Liver (tissue), 9 donors: ENCODE results near the gene RASSF9. TPM values are rescaled to one million over a fixed set of nuclear protein-coding genes. Genes with fewer than 3 reads are reported as not detected.

Source experiments
- DNase-seq: peaks from one replicate; pipeline ENCODE4 v3.0.0-alpha.2; 2017; ENCODE audit warnings: low spot score
- H3K27ac ChIP-seq, 2 donors: one replicate each; pipeline ENCODE4 v1.7.0; 2013; ENCODE audit warnings: inconsistent platforms in 2 of 2, low read length in 2 of 2, control low read depth in 1 of 2, low read depth in 1 of 2, mild to moderate bottlenecking in 1 of 2
- H3K27me3 ChIP-seq, 4 donors: one replicate each; pipeline versions ENCODE4 v1.6.1 to v1.7.0; 2013; ENCODE audit warnings: low read length in 3 of 4, inconsistent platforms in 1 of 4, mild to moderate bottlenecking in 1 of 4, moderate library complexity in 1 of 4; ENCODE audit not compliant: control insufficient read depth in 4 of 4, insufficient read depth in 4 of 4
- H3K36me3 ChIP-seq, 4 donors: one replicate each; pipeline versions ENCODE4 v1.6.1 to v1.7.0; 2013; ENCODE audit warnings: low read length in 3 of 4, mild to moderate bottlenecking in 3 of 4, low read depth in 1 of 4, moderate library complexity in 1 of 4; ENCODE audit not compliant: control insufficient read depth in 4 of 4, insufficient read depth in 3 of 4
- H3K4me1 ChIP-seq, 4 donors: one replicate each; pipeline versions ENCODE4 v1.6.1 to v1.7.0; 2013; ENCODE audit warnings: low read length in 3 of 4, mild to moderate bottlenecking in 3 of 4, moderate library complexity in 1 of 4; ENCODE audit not compliant: control insufficient read depth in 4 of 4, insufficient read depth in 4 of 4
- H3K4me3 ChIP-seq, 3 donors: one replicate each; pipeline versions ENCODE4 v1.6.1 to v1.7.0; 2013; ENCODE audit warnings: low read length in 3 of 3, control low read depth in 1 of 3, low read depth in 1 of 3, mild to moderate bottlenecking in 1 of 3
- H3K9ac ChIP-seq, 2 donors: one replicate each; pipeline ENCODE4 v1.7.0; 2013; ENCODE audit warnings: low read length in 2 of 2, mild to moderate bottlenecking in 2 of 2, moderate library complexity in 2 of 2, control low read depth in 1 of 2, low read depth in 1 of 2
- H3K9me3 ChIP-seq, 4 donors: one replicate each; pipeline versions ENCODE4 v1.6.1 to v1.7.0; 2013; ENCODE audit warnings: low read length in 3 of 4; ENCODE audit not compliant: control insufficient read depth in 4 of 4
- EGR1 ChIP-seq, 2 donors: IDR thresholded peaks; 2 replicates each; pipeline ENCODE4 v1.6.1; 2016 to 2018; ENCODE audit warnings: antibody characterized with exemption in 2 of 2, low read depth in 2 of 2
- FOXA1 ChIP-seq: IDR thresholded peaks from 2 replicates; pipeline ENCODE4 v1.6.1; 2016; ENCODE audit warnings: antibody characterized with exemption
- FOXA2 ChIP-seq: IDR thresholded peaks from 2 replicates; pipeline ENCODE4 v1.6.1; 2016; ENCODE audit warnings: antibody characterized with exemption
- GABPA ChIP-seq, 2 donors: IDR thresholded peaks in 1 of 2; conservative IDR thresholded peaks in 1 of 2; 2 replicates each; pipeline ENCODE4 v1.6.1; 2016; ENCODE audit warnings: antibody characterized with exemption in 2 of 2, mild to moderate bottlenecking in 1 of 2, moderate library complexity in 1 of 2
- HNF4A ChIP-seq, 2 donors: conservative IDR thresholded peaks; 2 replicates each; pipeline ENCODE4 v1.6.1; 2016; ENCODE audit warnings: antibody characterized with exemption in 2 of 2, mild to moderate bottlenecking in 2 of 2
- HNF4G ChIP-seq: IDR thresholded peaks from 2 replicates; pipeline ENCODE4 v1.6.1; 2016; ENCODE audit warnings: antibody characterized with exemption
- JUND ChIP-seq, 2 donors: IDR thresholded peaks; 2 replicates each; pipeline ENCODE4 v1.6.1; 2016; ENCODE audit warnings: antibody characterized with exemption in 2 of 2
- RAD21 ChIP-seq, 2 donors: IDR thresholded peaks; 2 replicates each; pipeline ENCODE4 v1.6.1; 2016; ENCODE audit warnings: antibody characterized with exemption in 2 of 2, mild to moderate bottlenecking in 2 of 2
- RXRA ChIP-seq, 2 donors: IDR thresholded peaks; 2 replicates each; pipeline ENCODE4 v1.6.1; 2017 to 2018; ENCODE audit warnings: antibody characterized with exemption in 2 of 2, mild to moderate bottlenecking in 1 of 2
- SP1 ChIP-seq: IDR thresholded peaks from 2 replicates; pipeline ENCODE4 v1.6.1; 2018; ENCODE audit warnings: antibody characterized with exemption, mild to moderate bottlenecking
- TAF1 ChIP-seq: conservative IDR thresholded peaks from 2 replicates; pipeline ENCODE4 v1.6.1; 2016; ENCODE audit warnings: antibody characterized with exemption, mild to moderate bottlenecking
- YY1 ChIP-seq: IDR thresholded peaks from 2 replicates; pipeline ENCODE4 v1.6.1; 2016; ENCODE audit warnings: antibody characterized with exemption, mild to moderate bottlenecking
- WGBS: extraction: QIAGEN DNeasy Blood & Tissue Kit; methylation state at CpG from one replicate; pipeline ENCODE4 v1.1.7; 2013; 5-methylcytosine and 5-hydroxymethylcytosine counted together
- polyA plus RNA-seq, 2 donors: library from polyadenylated mRNA; stranded (reverse) in 1 of 2; unstranded in 1 of 2; fragments of 200-250 nt in 1 of 2; fragments of >200 nt in 1 of 2; fragmentation: Nextera tagmentation in 1 of 2; extraction: Ambion mirVana in 1 of 2; gene quantifications; one replicate each; pipeline versions ENCODE4 v1.2.1 to v1.2.3, GENCODE V29; 2013 to 2015
- total RNA-seq, 2 donors: library from RNA; depleted of rRNA; stranded (reverse); fragments of >200 nt; gene quantifications; one replicate each; pipeline ENCODE4 v1.2.3, GENCODE V29; 2014
- TF ChIP-seq, protein P1 (sequence below): IDR thresholded peaks from 2 replicates; pipeline ENCODE4 v1.6.1; 2016; ENCODE audit warnings: antibody characterized with exemption
- TF ChIP-seq, protein P2 (sequence below): IDR thresholded peaks from 2 replicates; pipeline ENCODE4 v1.6.1; 2016; ENCODE audit warnings: antibody characterized with exemption, mild to moderate bottlenecking
- TF ChIP-seq, protein P3 (sequence below): IDR thresholded peaks from 2 replicates; pipeline ENCODE4 v1.6.1; 2016; ENCODE audit warnings: antibody characterized with exemption
- TF ChIP-seq, protein P4 (sequence below): IDR thresholded peaks from 2 replicates; pipeline ENCODE4 v1.6.1; 2016; ENCODE audit warnings: antibody characterized with exemption
- TF ChIP-seq, protein P5 (sequence below): fragments of 150-350 bp; IDR thresholded peaks from 2 replicates; pipeline ENCODE4 v1.5.1; 2017; ENCODE audit warnings: improper control_type of control experiment, low read depth, low read length; ENCODE audit not compliant: missing input control
- donor health status: healthy.
- donor health status: healthy.
- donor health status: healthy.
- donor health status: healthy.
- donor health status: healthy.

Gene RASSF9
- total and polyA plus RNA-seq, 4 donors = 0.33 to 1.0 (median 0.59) TPM

DNA sequence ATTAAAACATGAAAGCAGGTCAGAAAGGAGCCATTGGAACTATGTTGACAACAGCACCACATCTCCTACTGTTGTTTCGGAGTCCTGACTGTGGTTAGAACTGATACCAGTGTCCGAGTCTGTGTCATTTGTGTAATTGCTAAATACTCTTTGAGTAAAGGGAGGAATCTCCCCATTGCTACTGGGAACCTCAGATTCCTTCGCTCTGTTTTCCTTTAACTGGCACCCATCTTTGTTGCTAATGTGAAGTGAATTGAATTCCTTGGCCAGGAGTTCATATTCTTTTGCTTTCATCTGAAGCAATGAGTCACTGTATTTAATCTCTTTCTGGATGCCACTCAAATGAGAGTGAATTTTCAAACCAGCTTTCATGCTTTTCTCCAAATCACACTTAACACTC lies 31.5 kb downstream of the RASSF9 start:
- no peaks in the 10 kb centered on the region for H3K36me3 ChIP-seq
- no peaks in the 10 kb centered on the region for H3K27me3 ChIP-seq
- H3K4me1 ChIP-seq = no peaks in the 10 kb centered on the region
- TF ChIP-seq YY1 (no peak), HNF4A (conservative IDR thresholded peaks at IDR 0.05) (no peak), TAF1 (no peak), HNF4G (no peak), JUND (IDR thresholded peaks at IDR 0.05) (no peak)
- TF ChIP-seq, protein P1, sequence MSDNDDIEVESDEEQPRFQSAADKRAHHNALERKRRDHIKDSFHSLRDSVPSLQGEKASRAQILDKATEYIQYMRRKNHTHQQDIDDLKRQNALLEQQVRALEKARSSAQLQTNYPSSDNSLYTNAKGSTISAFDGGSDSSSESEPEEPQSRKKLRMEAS = no peak
- TF ChIP-seq, protein P2, sequence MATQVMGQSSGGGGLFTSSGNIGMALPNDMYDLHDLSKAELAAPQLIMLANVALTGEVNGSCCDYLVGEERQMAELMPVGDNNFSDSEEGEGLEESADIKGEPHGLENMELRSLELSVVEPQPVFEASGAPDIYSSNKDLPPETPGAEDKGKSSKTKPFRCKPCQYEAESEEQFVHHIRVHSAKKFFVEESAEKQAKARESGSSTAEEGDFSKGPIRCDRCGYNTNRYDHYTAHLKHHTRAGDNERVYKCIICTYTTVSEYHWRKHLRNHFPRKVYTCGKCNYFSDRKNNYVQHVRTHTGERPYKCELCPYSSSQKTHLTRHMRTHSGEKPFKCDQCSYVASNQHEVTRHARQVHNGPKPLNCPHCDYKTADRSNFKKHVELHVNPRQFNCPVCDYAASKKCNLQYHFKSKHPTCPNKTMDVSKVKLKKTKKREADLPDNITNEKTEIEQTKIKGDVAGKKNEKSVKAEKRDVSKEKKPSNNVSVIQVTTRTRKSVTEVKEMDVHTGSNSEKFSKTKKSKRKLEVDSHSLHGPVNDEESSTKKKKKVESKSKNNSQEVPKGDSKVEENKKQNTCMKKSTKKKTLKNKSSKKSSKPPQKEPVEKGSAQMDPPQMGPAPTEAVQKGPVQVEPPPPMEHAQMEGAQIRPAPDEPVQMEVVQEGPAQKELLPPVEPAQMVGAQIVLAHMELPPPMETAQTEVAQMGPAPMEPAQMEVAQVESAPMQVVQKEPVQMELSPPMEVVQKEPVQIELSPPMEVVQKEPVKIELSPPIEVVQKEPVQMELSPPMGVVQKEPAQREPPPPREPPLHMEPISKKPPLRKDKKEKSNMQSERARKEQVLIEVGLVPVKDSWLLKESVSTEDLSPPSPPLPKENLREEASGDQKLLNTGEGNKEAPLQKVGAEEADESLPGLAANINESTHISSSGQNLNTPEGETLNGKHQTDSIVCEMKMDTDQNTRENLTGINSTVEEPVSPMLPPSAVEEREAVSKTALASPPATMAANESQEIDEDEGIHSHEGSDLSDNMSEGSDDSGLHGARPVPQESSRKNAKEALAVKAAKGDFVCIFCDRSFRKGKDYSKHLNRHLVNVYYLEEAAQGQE = no peak
- TF ChIP-seq, protein P3, sequence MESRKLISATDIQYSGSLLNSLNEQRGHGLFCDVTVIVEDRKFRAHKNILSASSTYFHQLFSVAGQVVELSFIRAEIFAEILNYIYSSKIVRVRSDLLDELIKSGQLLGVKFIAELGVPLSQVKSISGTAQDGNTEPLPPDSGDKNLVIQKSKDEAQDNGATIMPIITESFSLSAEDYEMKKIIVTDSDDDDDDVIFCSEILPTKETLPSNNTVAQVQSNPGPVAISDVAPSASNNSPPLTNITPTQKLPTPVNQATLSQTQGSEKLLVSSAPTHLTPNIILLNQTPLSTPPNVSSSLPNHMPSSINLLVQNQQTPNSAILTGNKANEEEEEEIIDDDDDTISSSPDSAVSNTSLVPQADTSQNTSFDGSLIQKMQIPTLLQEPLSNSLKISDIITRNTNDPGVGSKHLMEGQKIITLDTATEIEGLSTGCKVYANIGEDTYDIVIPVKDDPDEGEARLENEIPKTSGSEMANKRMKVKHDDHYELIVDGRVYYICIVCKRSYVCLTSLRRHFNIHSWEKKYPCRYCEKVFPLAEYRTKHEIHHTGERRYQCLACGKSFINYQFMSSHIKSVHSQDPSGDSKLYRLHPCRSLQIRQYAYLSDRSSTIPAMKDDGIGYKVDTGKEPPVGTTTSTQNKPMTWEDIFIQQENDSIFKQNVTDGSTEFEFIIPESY = no peak
- no peak overlapping the region for H3K4me3 ChIP-seq
- DNase-seq = no peak
- no peak overlapping the region for H3K27ac ChIP-seq
- no peaks in the 10 kb centered on the region for H3K9me3 ChIP-seq
- H3K9ac ChIP-seq = no peak overlapping the region
- 86% methylated on average over 3 of the region's 3 CpGs for WGBS

DNA sequence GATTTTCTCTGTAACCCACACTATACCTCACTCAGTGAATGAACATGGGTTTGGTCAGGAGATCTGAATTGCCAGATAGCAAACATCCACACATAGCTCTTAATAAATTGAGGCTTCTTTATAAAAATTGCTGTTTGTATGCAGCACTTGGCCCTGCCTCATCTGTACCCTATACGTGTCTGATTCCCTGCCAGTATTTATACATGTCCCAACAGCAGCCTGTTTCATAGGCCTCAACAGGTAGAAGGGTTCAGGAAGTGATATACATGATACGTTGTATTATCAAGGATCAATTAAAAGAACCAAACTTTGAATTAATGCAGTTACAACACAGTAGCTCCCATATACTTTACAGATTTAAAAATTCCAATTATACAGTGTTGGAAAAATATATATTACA lies 32.3 kb downstream of the RASSF9 start:
- H3K27ac ChIP-seq = no peak overlapping the region
- H3K27me3 ChIP-seq = no peaks in the 10 kb centered on the region
- no peak overlapping the region for H3K9ac ChIP-seq
- no peak for DNase-seq
- H3K4me1 ChIP-seq = no peaks in the 10 kb centered on the region
- H3K4me3 ChIP-seq = no peak overlapping the region
- no peaks in the 10 kb centered on the region for H3K9me3 ChIP-seq
- TF ChIP-seq GABPA (IDR thresholded peaks at IDR 0.05 in 1 of 2, conservative IDR thresholded peaks at IDR 0.05 in 1 of 2) (no peak), RXRA (IDR thresholded peaks at IDR 0.05) (no peak), HNF4G (no peak), RAD21 (IDR thresholded peaks at IDR 0.05) (no peak), SP1 (no peak), FOXA2 (no peak), HNF4A (conservative IDR thresholded peaks at IDR 0.05) (no peak), YY1 (no peak), FOXA1 (no peak), EGR1 (IDR thresholded peaks at IDR 0.05; ENCODE audit: low read depth in 2 of 2) (no peak), JUND (IDR thresholded peaks at IDR 0.05) (no peak)
- TF ChIP-seq, protein P4, sequence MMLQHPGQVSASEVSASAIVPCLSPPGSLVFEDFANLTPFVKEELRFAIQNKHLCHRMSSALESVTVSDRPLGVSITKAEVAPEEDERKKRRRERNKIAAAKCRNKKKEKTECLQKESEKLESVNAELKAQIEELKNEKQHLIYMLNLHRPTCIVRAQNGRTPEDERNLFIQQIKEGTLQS = no peak
- TF ChIP-seq, protein P5, sequence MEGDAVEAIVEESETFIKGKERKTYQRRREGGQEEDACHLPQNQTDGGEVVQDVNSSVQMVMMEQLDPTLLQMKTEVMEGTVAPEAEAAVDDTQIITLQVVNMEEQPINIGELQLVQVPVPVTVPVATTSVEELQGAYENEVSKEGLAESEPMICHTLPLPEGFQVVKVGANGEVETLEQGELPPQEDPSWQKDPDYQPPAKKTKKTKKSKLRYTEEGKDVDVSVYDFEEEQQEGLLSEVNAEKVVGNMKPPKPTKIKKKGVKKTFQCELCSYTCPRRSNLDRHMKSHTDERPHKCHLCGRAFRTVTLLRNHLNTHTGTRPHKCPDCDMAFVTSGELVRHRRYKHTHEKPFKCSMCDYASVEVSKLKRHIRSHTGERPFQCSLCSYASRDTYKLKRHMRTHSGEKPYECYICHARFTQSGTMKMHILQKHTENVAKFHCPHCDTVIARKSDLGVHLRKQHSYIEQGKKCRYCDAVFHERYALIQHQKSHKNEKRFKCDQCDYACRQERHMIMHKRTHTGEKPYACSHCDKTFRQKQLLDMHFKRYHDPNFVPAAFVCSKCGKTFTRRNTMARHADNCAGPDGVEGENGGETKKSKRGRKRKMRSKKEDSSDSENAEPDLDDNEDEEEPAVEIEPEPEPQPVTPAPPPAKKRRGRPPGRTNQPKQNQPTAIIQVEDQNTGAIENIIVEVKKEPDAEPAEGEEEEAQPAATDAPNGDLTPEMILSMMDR = no peak
- TF ChIP-seq, protein P1 = no peak
- TF ChIP-seq, protein P2 = no peak
- no peaks in the 10 kb centered on the region for H3K36me3 ChIP-seq
- WGBS = 87% methylated on average over 2 of the region's 2 CpGs
